Fibroblast of lung (primary cell): Measurements from ENCODE around the gene RNF112. TPM values are rescaled to one million over a fixed set of nuclear protein-coding genes. Genes with fewer than 3 reads are reported as not detected.

Experiments used
- DNase-seq, 2 donors: peaks; one replicate each; pipeline versions ENCODE4 v3.0.0 to v3.0.0-alpha.2; 2010; ENCODE audit warnings: low read depth in 2 of 2
- H2AFZ ChIP-seq: 2 replicates; pipeline ENCODE4 v1.5.1; 2012; ENCODE audit warnings: low read length, control low read depth, inconsistent platforms
- H3K27ac ChIP-seq: 2 replicates; pipeline ENCODE4 v1.5.1; 2011; ENCODE audit warnings: low read length, control low read depth; ENCODE audit not compliant: insufficient read depth
- H3K27me3 ChIP-seq: 2 replicates; pipeline ENCODE4 v1.5.1; 2011; ENCODE audit warnings: mild to moderate bottlenecking, low read length; ENCODE audit not compliant: control insufficient read depth, insufficient read depth
- H3K36me3 ChIP-seq: 2 replicates; pipeline ENCODE4 v1.5.1; 2011; ENCODE audit warnings: low read length; ENCODE audit not compliant: control insufficient read depth, insufficient read depth
- H3K4me1 ChIP-seq: 2 replicates; pipeline ENCODE4 v1.5.1; 2011; ENCODE audit warnings: low read length; ENCODE audit not compliant: control insufficient read depth, insufficient read depth; ENCODE audit errors: extremely low read depth
- H3K4me2 ChIP-seq: 2 replicates; pipeline ENCODE4 v1.5.1; 2011; ENCODE audit warnings: low read length, control low read depth; ENCODE audit not compliant: insufficient read depth; ENCODE audit errors: extremely low read depth
- H3K4me3 ChIP-seq, 4 experiments: fragments of 200-600 bp in 1 of 4; sonication (generic) in 1 of 4; replicated peaks in 1 of 4; 2 replicates each; pipeline ENCODE4 v1.5.1; 2011 to 2016; ENCODE audit warnings: low read length in 4 of 4, low read depth in 3 of 4, mild to moderate bottlenecking in 3 of 4, control low read depth in 2 of 4, inconsistent platforms in 1 of 4, mixed read lengths in 1 of 4; ENCODE audit not compliant: insufficient read depth in 1 of 4; ENCODE audit errors: control extremely low read depth in 1 of 4
- H3K79me2 ChIP-seq: 2 replicates; pipeline ENCODE4 v1.5.1; 2012; ENCODE audit warnings: mild to moderate bottlenecking, low read length, inconsistent platforms; ENCODE audit not compliant: control insufficient read depth, insufficient read depth
- H3K9ac ChIP-seq: 2 replicates; pipeline ENCODE4 v1.5.1; 2011; ENCODE audit warnings: mild to moderate bottlenecking, low read length, control low read depth; ENCODE audit not compliant: insufficient read depth
- H3K9me3 ChIP-seq: 2 replicates; pipeline ENCODE4 v1.5.1; 2012; ENCODE audit warnings: low read depth, low read length; ENCODE audit not compliant: control insufficient read depth, insufficient read depth
- H4K20me1 ChIP-seq: 2 replicates; pipeline ENCODE4 v1.5.1; 2011; ENCODE audit warnings: low read length; ENCODE audit not compliant: control insufficient read depth, insufficient read depth; ENCODE audit errors: extremely low read depth
- CTCF ChIP-seq, 2 donors: IDR thresholded peaks in 1 of 2; conservative IDR thresholded peaks in 1 of 2; 1 replicate in 1 of 2; 2 replicates in 1 of 2; pipeline ENCODE4 v1.5.1; 2011 to 2012; ENCODE audit warnings: low read length in 2 of 2, control low read depth in 1 of 2, inconsistent platforms in 1 of 2, low read depth in 1 of 2, mild to moderate bottlenecking in 1 of 2
- EZH2 ChIP-seq: IDR thresholded peaks from 2 replicates; pipeline ENCODE4 v1.5.1; 2012; ENCODE audit warnings: low read length, control low read depth, mild to moderate bottlenecking; ENCODE audit errors: missing control alignments
- polyA plus RNA-seq, 2 donors: library from polyadenylated mRNA; depleted of rRNA in 1 of 2; stranded (reverse) in 1 of 2; unstranded in 1 of 2; fragments of >200 nt; gene quantifications; 2 replicates each; pipeline ENCODE4 v1.2.1, GENCODE V29; 2011 to 2012; ENCODE audit warnings: missing spikeins in 1 of 2
- total RNA-seq: library from RNA; depleted of rRNA; stranded (reverse); fragments of >200 nt; gene quantifications from 2 replicates; pipeline ENCODE4 v1.2.1, GENCODE V29; 2014

Gene RNF112
- total and polyA plus RNA-seq, 2 donors (not counting 1 experiment from before 2014, with no cell fraction given): 1.5 to 21.5 TPM

- Histone ChIP-seq H3K4me1 (peaks cover 5% of the 10 kb centered on the region), H3K9ac (no peak overlapping the region), H3K36me3 (no peaks in the 10 kb centered on the region), H3K27me3 (no peaks in the 10 kb centered on the region), H4K20me1 (no peaks in the 10 kb centered on the region), H3K4me3 (no peak overlapping the region), H3K9me3 (no peaks in the 10 kb centered on the region), H3K79me2 (no peaks in the 10 kb centered on the region), H3K4me2 (no peak overlapping the region), H2AFZ (no peak overlapping the region), H3K27ac (no peak overlapping the region)
- DNase-seq: no peak
- no peak for TF ChIP-seq CTCF (conservative IDR thresholded peaks at IDR 0.05 in 1 of 2, IDR thresholded peaks at IDR 0.05 in 1 of 2; ENCODE audit: low read depth in 1 of 2, low read length in 2 of 2)
Observed at GRCh38 chr17:19369846-19370492, 41.1 kb upstream of the RNF112 start.

- Histone ChIP-seq H3K27ac (no peak overlapping the region), H3K79me2 (no peaks in the 10 kb centered on the region), H3K36me3 (no peaks in the 10 kb centered on the region), H3K4me2 (no peak overlapping the region), H3K9me3 (no peaks in the 10 kb centered on the region), H3K4me1 (peaks cover 5% of the 10 kb centered on the region), H3K4me3 (no peak overlapping the region), H3K27me3 (no peaks in the 10 kb centered on the region), H4K20me1 (no peaks in the 10 kb centered on the region), H3K9ac (no peak overlapping the region), H2AFZ (no peak overlapping the region)
- no peak for TF ChIP-seq CTCF (conservative IDR thresholded peaks at IDR 0.05 in 1 of 2, IDR thresholded peaks at IDR 0.05 in 1 of 2; ENCODE audit: low read depth in 1 of 2, low read length in 2 of 2)
- TF ChIP-seq EZH2: no peak
- DNase-seq: no peak
Observed at GRCh38 chr17:19370493-19370960, 40.5 kb upstream of the RNF112 start.

- H3K79me2 ChIP-seq: no peaks in the 10 kb centered on the region
- H3K36me3 ChIP-seq: no peaks in the 10 kb centered on the region
- no peak for DNase-seq
- H3K9me3 ChIP-seq: no peaks in the 10 kb centered on the region
- no peak for TF ChIP-seq CTCF (conservative IDR thresholded peaks at IDR 0.05 in 1 of 2, IDR thresholded peaks at IDR 0.05 in 1 of 2; ENCODE audit: low read depth in 1 of 2, low read length in 2 of 2)
- TF ChIP-seq EZH2: no peak
- H2AFZ ChIP-seq: no peak overlapping the region
- peaks cover 5% of the 10 kb centered on the region for H3K4me1 ChIP-seq
- no peak overlapping the region for H3K4me3 ChIP-seq
- H3K27ac ChIP-seq: no peak overlapping the region
- H3K4me2 ChIP-seq: no peak overlapping the region
- no peaks in the 10 kb centered on the region for H3K27me3 ChIP-seq
- no peak overlapping the region for H3K9ac ChIP-seq
- no peaks in the 10 kb centered on the region for H4K20me1 ChIP-seq
Observed at GRCh38 chr17:19371259-19372010, 39.6 kb upstream of the RNF112 start.
